Testis (tissue), 3 donors: ENCODE measurements around the gene RTP3. TPM values are rescaled to one million over a fixed set of nuclear protein-coding genes. Genes with fewer than 3 reads are reported as not detected.

Experiments used
- DNase-seq: peaks from one replicate; pipeline ENCODE4 v3.0.0-alpha.2; 2019
- H3K27ac ChIP-seq, 2 donors: fragments of 200-600 bp; sonication (generic); one replicate each; pipeline ENCODE4 v1.5.1; 2019
- H3K27me3 ChIP-seq: fragments of 200-600 bp; sonication (generic); one replicate; pipeline ENCODE4 v1.5.1; 2019
- H3K36me3 ChIP-seq: fragments of 200-600 bp; sonication (generic); one replicate; pipeline ENCODE4 v1.5.1; 2017; ENCODE audit warnings: low read depth; ENCODE audit errors: missing control alignments
- H3K4me1 ChIP-seq: fragments of 200-600 bp; sonication (generic); one replicate; pipeline ENCODE4 v1.5.1; 2019
- H3K4me3 ChIP-seq, 2 donors: fragments of 200-600 bp; sonication (generic); one replicate each; pipeline ENCODE4 v1.5.1; 2017 to 2019
- H3K9me3 ChIP-seq: fragments of 200-600 bp; sonication (generic); one replicate; pipeline ENCODE4 v1.5.1; 2017
- POLR2A ChIP-seq: fragments of 450-650 bp; IDR thresholded peaks from one replicate; pipeline ENCODE4 v1.6.1; 2017; ENCODE audit warnings: antibody characterized with exemption, mild to moderate bottlenecking, moderate library complexity
- WGBS, 2 donors: methylation state at CpG; one replicate each; pipeline ENCODE4 v1.1.5; 2018; 5-methylcytosine and 5-hydroxymethylcytosine counted together
- intact Hi-C: fragments of 100-400 bp; cut with DNase I; formaldehyde crosslinking; loops from one replicate; pipeline ENCODE4 v1.15.1; 2023; ENCODE audit warnings: low total_unique reads
- polyA plus RNA-seq: library from polyadenylated mRNA; stranded (reverse); fragments of 350-450 nt; fragmentation: Illumina TruSeq; extraction: RNeasy Lipid Tissue Mini Kit (QIAGEN cat#74804); gene quantifications from one replicate; pipeline ENCODE4 v1.2.3, GENCODE V29; 2014; ENCODE audit warnings: low read depth, low replicate concordance; ENCODE audit not compliant: insufficient read depth
- total RNA-seq, 2 donors: library from RNA; depleted of rRNA; stranded (reverse); fragments of >200 nt; gene quantifications; one replicate each; pipeline ENCODE4 v1.2.3, GENCODE V29; 2016
- TF ChIP-seq, protein P1 (sequence below), 3 experiments: fragments of 450-650 bp in 2 of 3; fragments of 200-600 bp in 1 of 3; sonication (generic) in 1 of 3; IDR thresholded peaks; one replicate each; pipeline ENCODE4 v1.5.1; 2016 to 2019; ENCODE audit warnings: antibody characterized with exemption in 3 of 3, mild to moderate bottlenecking in 2 of 3, moderate library complexity in 1 of 3

The RTP3 gene
- total and polyA plus RNA-seq, 3 donors from 2014 or later, result 0.50 to 2.0 (median 1.1) TPM

DNA sequence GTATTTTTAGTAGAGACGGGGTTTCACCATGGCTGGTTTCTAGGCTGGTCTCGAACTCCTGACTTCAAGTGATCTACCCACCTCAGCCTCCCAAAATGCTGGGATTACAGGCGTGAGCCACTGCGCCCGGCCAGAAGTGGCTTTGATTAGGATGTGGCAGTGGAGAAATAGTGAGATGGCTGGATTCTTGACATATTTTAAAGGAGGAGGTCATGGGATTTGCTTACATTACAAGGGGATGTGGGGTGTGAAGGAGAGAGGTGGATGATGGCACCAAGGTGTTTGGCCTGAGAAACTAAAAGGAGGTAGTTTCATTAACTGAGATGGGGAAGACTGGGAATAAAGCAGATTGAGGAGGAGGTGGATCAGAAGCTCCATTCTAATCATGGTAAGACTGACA, 18.1 kb upstream of the RTP3 start:
- H3K27me3 ChIP-seq, result no peaks in the 10 kb centered on the region
- no peaks in the 10 kb centered on the region for H3K4me1 ChIP-seq
- no peak overlapping the region for H3K4me3 ChIP-seq
- TF ChIP-seq POLR2A, result no peak
- TF ChIP-seq, protein P1, sequence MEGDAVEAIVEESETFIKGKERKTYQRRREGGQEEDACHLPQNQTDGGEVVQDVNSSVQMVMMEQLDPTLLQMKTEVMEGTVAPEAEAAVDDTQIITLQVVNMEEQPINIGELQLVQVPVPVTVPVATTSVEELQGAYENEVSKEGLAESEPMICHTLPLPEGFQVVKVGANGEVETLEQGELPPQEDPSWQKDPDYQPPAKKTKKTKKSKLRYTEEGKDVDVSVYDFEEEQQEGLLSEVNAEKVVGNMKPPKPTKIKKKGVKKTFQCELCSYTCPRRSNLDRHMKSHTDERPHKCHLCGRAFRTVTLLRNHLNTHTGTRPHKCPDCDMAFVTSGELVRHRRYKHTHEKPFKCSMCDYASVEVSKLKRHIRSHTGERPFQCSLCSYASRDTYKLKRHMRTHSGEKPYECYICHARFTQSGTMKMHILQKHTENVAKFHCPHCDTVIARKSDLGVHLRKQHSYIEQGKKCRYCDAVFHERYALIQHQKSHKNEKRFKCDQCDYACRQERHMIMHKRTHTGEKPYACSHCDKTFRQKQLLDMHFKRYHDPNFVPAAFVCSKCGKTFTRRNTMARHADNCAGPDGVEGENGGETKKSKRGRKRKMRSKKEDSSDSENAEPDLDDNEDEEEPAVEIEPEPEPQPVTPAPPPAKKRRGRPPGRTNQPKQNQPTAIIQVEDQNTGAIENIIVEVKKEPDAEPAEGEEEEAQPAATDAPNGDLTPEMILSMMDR (IDR thresholded peaks at IDR 0.05), result no peak
- H3K9me3 ChIP-seq, result no peaks in the 10 kb centered on the region
- H3K36me3 ChIP-seq, result no peaks in the 10 kb centered on the region
- 71 to 94% methylated on average over 5 of the region's 5 CpGs for WGBS, 2 donors
- intact Hi-C loops, result no loop called here
- no peak overlapping the region for H3K27ac ChIP-seq
- no peak for DNase-seq

GRCh38 chr3:46480491-46481195, 17.1 kb upstream of the RTP3 start:
- Histone ChIP-seq H3K27me3 (no peaks in the 10 kb centered on the region), H3K4me1 (no peaks in the 10 kb centered on the region), H3K36me3 (no peaks in the 10 kb centered on the region), H3K9me3 (no peaks in the 10 kb centered on the region), H3K27ac (no peak overlapping the region), H3K4me3 (no peak overlapping the region)
- no peak for DNase-seq
- TF ChIP-seq POLR2A, result no peak
- TF ChIP-seq, protein P1 (IDR thresholded peaks at IDR 0.05), result no peak
- intact Hi-C loops, result no loop called here
- 82 to 87% methylated on average over 6 of the region's 6 CpGs for WGBS, 2 donors

DNA sequence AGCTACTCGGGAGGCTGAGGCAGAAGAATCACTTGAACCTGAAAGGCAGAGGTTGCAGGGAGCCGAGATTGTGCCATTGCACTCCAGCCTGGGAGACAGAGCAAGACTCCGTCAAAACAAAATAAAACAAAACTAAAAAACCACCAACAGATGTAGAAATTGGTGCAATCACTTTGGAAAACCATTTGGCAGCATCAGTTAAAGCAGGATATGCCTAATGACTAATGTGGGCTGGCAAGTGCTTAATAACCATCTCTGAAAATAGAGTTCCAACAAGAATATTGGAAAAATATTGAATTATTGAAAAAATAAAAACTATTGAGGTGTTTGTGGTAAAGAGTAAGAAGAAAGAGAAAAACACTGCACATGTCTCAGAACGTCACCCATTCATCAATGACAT, 16.1 kb upstream of the RTP3 start:
- no peaks in the 10 kb centered on the region for H3K27me3 ChIP-seq
- intact Hi-C loops, result no loop called here
- no peaks in the 10 kb centered on the region for H3K4me1 ChIP-seq
- WGBS, 2 donors, result 93 to 96% methylated on average over 4 of the region's 4 CpGs
- no peak for DNase-seq
- no peak overlapping the region for H3K27ac ChIP-seq
- H3K9me3 ChIP-seq, result no peaks in the 10 kb centered on the region
- H3K36me3 ChIP-seq, result no peaks in the 10 kb centered on the region
- TF ChIP-seq, protein P1 (IDR thresholded peaks at IDR 0.05), result no peak
- no peak overlapping the region for H3K4me3 ChIP-seq

DNA sequence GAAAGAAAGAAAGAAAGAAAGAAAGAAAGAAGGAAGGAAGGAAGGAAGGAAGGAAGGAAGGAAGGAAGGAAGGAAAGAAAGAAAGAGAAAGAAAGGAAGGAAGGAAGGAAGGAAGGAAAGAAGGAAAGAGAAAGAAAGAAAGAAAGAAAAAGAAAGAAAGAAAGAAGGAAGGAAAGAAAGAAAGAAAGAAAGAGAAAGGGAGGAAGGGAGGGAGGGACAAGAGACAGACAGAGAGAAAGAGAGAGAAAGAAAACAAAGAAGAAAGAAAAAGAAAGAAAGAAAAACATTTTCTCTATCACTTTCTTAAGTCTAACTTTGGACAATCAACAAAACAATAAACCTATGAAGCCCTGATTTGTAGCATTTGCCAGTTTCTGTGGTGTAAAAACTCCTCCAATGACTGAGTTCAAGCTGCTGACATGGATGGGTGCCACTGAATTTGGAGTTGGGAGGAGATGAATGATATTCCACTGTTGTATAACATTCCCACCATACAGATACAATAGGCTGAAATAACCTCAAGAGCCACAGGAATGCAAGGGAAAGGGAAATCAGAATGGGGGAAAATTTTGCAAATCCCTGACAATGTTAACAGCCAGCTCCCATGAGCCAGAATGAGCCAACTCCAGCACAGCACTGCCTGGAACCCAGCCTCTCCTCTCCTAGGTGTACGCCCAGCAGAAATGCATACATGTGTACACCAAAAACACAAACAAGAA, 15.0 kb upstream of the RTP3 start:
- no peak for DNase-seq
- no peaks in the 10 kb centered on the region for H3K9me3 ChIP-seq
- TF ChIP-seq, protein P1 (IDR thresholded peaks at IDR 0.05), result no peak
- no peak for TF ChIP-seq POLR2A
- H3K27ac ChIP-seq, result no peak overlapping the region
- 88 to 100% methylated on average over 1 of the region's 1 CpG for WGBS, 2 donors
- intact Hi-C loops, result no loop called here
- no peaks in the 10 kb centered on the region for H3K4me1 ChIP-seq
- no peaks in the 10 kb centered on the region for H3K27me3 ChIP-seq
- H3K36me3 ChIP-seq, result no peaks in the 10 kb centered on the region
- H3K4me3 ChIP-seq, result no peak overlapping the region
